GM10266 (cell line): Measurements from ENCODE around the gene SHROOM3.

Experiments
- DNase-seq: peaks from one replicate; pipeline ENCODE4 v3.0.0; 2012; ENCODE audit errors: extremely low spot score
- TF ChIP-seq, protein P1 (sequence below): IDR thresholded peaks from 2 replicates; pipeline ENCODE4 v1.5.1; 2012; ENCODE audit warnings: mild to moderate bottlenecking, low read depth; ENCODE audit not compliant: control insufficient read depth, insufficient read depth; ENCODE audit errors: missing control alignments

Gene SHROOM3

DNA sequence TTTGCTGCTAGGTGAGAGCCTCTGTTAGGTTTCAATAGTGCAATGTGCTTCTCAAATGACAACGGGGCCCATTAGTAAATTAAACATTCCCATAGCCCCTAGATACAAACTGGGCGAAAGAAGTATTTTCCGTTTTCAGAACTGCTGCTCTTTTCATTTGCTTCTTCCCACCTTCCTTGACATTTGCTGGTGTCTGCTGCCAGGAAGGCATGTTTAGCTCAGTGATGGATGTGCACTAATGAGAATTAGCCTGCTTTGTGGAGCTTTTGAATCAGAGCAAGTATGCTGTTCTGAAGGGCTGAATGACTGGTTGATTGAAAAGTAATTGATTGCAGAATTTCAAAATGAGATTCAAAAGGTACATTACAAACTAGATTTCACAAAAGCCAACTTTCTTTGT lies 57.0 kb downstream of the SHROOM3 start:
- DNase-seq: no peak
- TF ChIP-seq, protein P1, sequence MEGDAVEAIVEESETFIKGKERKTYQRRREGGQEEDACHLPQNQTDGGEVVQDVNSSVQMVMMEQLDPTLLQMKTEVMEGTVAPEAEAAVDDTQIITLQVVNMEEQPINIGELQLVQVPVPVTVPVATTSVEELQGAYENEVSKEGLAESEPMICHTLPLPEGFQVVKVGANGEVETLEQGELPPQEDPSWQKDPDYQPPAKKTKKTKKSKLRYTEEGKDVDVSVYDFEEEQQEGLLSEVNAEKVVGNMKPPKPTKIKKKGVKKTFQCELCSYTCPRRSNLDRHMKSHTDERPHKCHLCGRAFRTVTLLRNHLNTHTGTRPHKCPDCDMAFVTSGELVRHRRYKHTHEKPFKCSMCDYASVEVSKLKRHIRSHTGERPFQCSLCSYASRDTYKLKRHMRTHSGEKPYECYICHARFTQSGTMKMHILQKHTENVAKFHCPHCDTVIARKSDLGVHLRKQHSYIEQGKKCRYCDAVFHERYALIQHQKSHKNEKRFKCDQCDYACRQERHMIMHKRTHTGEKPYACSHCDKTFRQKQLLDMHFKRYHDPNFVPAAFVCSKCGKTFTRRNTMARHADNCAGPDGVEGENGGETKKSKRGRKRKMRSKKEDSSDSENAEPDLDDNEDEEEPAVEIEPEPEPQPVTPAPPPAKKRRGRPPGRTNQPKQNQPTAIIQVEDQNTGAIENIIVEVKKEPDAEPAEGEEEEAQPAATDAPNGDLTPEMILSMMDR: no peak

DNA sequence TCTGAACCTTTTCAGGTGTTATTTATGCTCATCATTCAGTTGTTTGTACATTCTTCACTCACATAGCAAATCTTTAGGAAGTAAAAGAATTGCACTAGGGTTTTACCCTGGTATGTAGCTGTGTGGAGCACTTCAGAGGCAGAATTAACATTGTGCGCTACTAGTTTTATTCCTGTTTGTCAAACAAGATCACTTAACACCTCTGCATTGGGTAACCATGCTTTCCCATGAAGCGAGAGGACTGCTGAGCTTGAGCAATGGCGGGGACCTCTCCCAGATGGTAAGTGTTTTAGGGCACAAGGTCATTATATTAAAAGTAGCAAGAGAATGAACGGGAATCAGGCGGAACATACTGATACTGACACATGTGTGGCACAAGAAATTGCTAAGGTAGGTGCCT lies 59.2 kb downstream of the SHROOM3 start:
- no peak for DNase-seq

DNA sequence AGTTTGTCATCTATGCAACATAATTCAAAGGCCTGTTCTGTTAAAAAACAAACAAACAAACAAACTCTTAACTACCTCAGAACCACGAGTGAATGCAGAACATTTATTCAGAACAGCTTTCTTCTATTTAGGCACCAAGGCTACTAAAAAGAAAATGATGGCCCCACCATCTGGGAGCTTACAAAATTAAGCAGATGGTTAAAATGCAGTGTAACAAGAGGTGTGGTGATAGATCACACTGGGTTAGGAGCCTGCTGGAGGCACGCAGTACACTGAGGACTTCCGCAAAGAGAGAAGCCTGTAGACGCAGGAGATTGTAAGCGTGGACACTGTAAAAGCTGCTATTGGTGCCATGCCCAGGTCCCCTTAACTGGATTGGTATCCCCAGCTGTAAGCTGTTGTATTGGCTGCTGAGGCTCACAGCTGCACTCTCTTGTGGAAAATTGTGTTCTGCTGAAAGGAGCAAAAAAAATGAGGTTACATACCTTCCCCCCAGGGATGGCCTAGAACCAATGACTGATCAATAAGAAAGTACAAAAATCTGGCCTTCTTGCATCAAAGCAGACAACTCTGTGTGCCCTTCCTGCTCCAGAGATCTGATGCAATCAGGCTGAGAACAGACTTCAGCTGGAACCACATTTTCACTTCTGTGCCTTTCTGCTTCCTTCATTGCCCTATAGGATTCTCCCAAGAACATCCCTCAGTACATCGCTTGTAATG lies 60.0 kb downstream of the SHROOM3 start:
- no peak for DNase-seq
- TF ChIP-seq, protein P1: no peak

More for the DNA sequence above, 59.2 kb downstream of the SHROOM3 start:
- TF ChIP-seq, protein P1: no peak

DNA sequence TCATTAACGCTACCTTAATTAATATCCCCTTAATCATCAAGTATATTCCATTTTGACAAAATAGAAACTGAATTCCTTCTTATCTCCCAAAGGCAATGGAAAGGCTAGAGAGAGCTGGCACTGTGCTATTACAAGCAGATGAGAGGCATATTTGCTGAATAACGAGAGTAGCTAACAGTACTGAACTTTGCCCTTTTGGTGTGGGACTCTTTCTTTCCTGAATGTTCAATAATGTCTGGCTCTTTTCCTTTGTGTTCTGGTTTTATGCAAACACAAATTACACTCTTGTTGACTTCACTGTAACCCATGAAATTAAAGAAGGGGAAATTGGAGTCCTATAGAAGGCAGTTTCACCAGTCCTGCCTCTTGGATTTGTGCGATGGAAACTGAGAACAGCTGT lies 63.5 kb downstream of the SHROOM3 start:
- TF ChIP-seq, protein P1: no peak
- DNase-seq: no peak

DNA sequence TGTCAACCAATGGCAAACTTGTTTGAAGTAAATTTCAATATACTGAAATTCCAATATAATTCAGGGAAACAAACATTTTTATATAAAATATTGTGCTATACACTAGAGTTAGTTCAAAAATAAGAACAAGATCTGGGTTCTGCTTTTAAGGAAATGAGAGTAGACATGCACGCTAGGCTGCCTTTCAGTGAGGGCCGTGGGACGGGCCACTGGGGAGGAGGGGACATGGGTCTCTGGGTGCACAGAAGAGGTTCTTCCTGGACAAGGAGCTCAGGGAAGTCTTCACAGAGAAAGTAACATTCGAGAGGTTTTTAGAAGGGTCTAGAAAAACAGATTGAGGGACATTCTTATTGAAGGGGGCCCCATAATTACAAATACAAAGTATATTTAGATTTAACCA lies 64.4 kb downstream of the SHROOM3 start:
- TF ChIP-seq, protein P1: no peak
- peak; percentile 20 for DNase-seq

DNA sequence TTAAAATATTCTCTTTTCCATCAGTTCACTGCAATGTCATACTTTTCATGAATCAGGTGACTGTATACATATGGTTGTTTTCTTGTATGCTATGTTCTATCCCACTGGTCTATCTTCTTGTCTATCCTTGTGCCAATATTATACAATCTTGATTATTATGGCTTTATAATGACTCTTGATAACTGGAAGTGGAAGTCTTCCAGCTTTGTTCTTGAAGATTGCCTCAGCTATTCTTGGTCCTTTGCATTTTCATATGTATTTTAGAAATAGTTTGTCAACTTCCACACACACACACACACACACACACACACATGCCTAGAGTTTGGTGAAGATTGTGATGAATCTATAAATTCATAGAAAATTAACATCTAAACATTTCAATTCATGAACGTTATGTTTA lies 67.9 kb downstream of the SHROOM3 start:
- TF ChIP-seq, protein P1: no peak
- no peak for DNase-seq

DNA sequence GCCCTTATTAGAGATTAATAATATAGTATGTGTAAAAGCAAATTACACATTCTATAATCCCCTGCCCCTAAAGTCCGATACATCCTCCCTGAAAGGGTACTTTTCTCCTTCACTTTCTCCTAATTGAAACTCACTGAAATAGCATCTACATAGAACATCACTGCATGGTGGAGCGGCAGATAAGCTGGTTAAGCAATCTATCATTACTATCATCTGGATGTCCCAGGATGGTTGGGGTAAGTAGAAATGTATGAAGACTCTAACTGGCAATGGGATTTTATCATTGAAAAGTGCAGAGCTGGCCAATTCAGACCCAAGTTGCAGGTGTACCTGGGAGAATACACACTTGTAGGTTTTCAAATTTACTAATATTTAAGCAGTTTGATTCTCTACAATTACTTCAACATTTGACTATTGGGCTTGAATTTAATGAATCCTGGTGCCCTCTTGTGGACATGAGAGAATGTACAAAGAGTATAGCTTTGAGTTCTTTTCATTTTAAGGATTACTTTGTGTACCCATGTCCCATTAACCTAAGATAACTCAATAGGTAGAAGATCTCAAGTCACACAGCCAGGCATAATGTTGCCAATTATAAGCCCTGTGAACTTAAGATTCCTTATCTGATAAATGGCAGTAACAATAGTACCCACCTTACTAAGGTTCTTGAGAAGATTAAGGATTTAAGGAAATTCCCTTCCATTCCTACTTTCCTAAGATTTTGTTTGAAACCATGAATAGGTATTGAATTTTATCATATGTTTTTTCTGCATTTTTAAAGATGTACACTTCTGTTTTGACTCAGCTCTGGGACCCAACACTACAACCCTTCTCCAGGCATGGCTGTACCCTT lies 69.8 kb downstream of the SHROOM3 start:
- DNase-seq: peak; percentile 38
- TF ChIP-seq, protein P1: peak; percentile 51
